ENCODE measurements around the gene BRD4. TPM values are rescaled to one million over a fixed set of nuclear protein-coding genes. Genes with fewer than 3 reads are reported as not detected.

BRD4 gene
- total RNA-seq, 1 donor: 25.3 TPM

- DNase-seq (ENCODE audit: low read depth): no peak
- TF ChIP-seq CTCF (IDR thresholded peaks at IDR 0.05; ENCODE audit: insufficient read depth, low read length): no peak
- H3K4me3 ChIP-seq (ENCODE audit: low read depth, low read length): peak overlapping the region; percentile 91
Observed at GRCh38 chr19:15331419-15332310, 674 bp downstream of the BRD4 start.

- peak overlapping the region; percentile 91 for H3K4me3 ChIP-seq (ENCODE audit: low read depth, low read length)
- peak; percentile 64 for DNase-seq (ENCODE audit: low read depth)
- no peak for TF ChIP-seq CTCF (IDR thresholded peaks at IDR 0.05; ENCODE audit: insufficient read depth, low read length)
Observed at GRCh38 chr19:15330801-15331418, 1.4 kb downstream of the BRD4 start.

GRCh38 chr19:15328312-15328711 lies 4.0 kb downstream of the BRD4 start:
- no peak overlapping the region for H3K4me3 ChIP-seq (ENCODE audit: low read depth, low read length)
- no peak for TF ChIP-seq CTCF (IDR thresholded peaks at IDR 0.05; ENCODE audit: insufficient read depth, low read length)
- DNase-seq (ENCODE audit: low read depth): no peak

- DNase-seq (ENCODE audit: low read depth): no peak
- no peak overlapping the region for H3K4me3 ChIP-seq (ENCODE audit: low read depth, low read length)
- no peak for TF ChIP-seq CTCF (IDR thresholded peaks at IDR 0.05; ENCODE audit: insufficient read depth, low read length)
Observed at GRCh38 chr19:15324791-15325519, 7.4 kb downstream of the BRD4 start.

- peak; percentile 46 for DNase-seq (ENCODE audit: low read depth)
- TF ChIP-seq CTCF (IDR thresholded peaks at IDR 0.05; ENCODE audit: insufficient read depth, low read length): no peak
- H3K4me3 ChIP-seq (ENCODE audit: low read depth, low read length): no peak overlapping the region
Observed at GRCh38 chr19:15323496-15324235, 8.7 kb downstream of the BRD4 start.

- no peak overlapping the region for H3K4me3 ChIP-seq (ENCODE audit: low read depth, low read length)
- DNase-seq (ENCODE audit: low read depth): no peak
- TF ChIP-seq CTCF (IDR thresholded peaks at IDR 0.05; ENCODE audit: insufficient read depth, low read length): no peak
Observed at GRCh38 chr19:15321739-15322138, 10.6 kb downstream of the BRD4 start.
